WTC11 (cell line): ENCODE measurements around the gene PPP2R2C. TPM values are rescaled to one million over a fixed set of nuclear protein-coding genes. Genes with fewer than 3 reads are reported as not detected.

Experiments
- ATAC-seq: fragments of 200-7000 bp; cut with Tn5 transposase; 2 replicates; pipeline ENCODE4 v1.10.0; 2021; ENCODE audit warnings: mild to moderate bottlenecking, moderate library complexity
- CTCF ChIA-PET: fragments of 300-600 bp; sonication (Branson Sonifier 250); formaldehyde crosslinking; loops from one replicate; lab custom pipeline; 2021; ENCODE audit warnings: antibody characterized with exemption; lab: Charles Lee
- POLR2A ChIA-PET: fragments of 350-600 bp; sonication (Branson Sonifier 250); formaldehyde crosslinking; loops from one replicate; lab custom pipeline; 2021; ENCODE audit warnings: antibody characterized with exemption; lab: Charles Lee
- DNase-seq: peaks from one replicate; pipeline ENCODE4 v3.0.0; 2021; ENCODE audit warnings: low spot score
- H3K27ac Mint-ChIP-seq: 2 replicates; pipeline ENCODE4 v1.8.0; 2021; ENCODE audit warnings: mixed read lengths
- H3K27me3 Mint-ChIP-seq: 2 replicates; pipeline ENCODE4 v1.8.0; 2021; ENCODE audit warnings: low read depth, mild to moderate bottlenecking, moderate library complexity, mixed read lengths
- H3K36me3 Mint-ChIP-seq: 2 replicates; pipeline ENCODE4 v1.8.0; 2021; ENCODE audit warnings: mixed read lengths
- H3K4me1 Mint-ChIP-seq: 2 replicates; pipeline ENCODE4 v1.8.0; 2022; ENCODE audit warnings: mixed read lengths
- H3K4me3 Mint-ChIP-seq: 2 replicates; pipeline ENCODE4 v1.8.0; 2021; ENCODE audit warnings: mild to moderate bottlenecking, moderate library complexity, mixed read lengths
- H3K9me3 Mint-ChIP-seq: 2 replicates; pipeline ENCODE4 v1.8.0; 2021; ENCODE audit warnings: mixed read lengths
- ETV6 ChIP-seq: sonication (generic); formaldehyde crosslinking; IDR thresholded peaks from 2 replicates; pipeline ENCODE4 v1.8.1; 2022; ENCODE audit warnings: mild to moderate bottlenecking, missing genetic modification reagents
- IRF2 ChIP-seq: sonication (generic); formaldehyde crosslinking; IDR thresholded peaks from 2 replicates; pipeline ENCODE4 v1.8.0; 2022; ENCODE audit warnings: low read depth, missing genetic modification reagents, borderline replicate concordance
- SOX15 ChIP-seq: fragments of 250-450 bp; sonication (Bioruptor Pico); IDR thresholded peaks from 2 replicates; pipeline ENCODE4 v1.9.0; 2021; ENCODE audit warnings: mild to moderate bottlenecking
- SP1 ChIP-seq: sonication (generic); formaldehyde crosslinking; conservative IDR thresholded peaks from 2 replicates; pipeline ENCODE4 v1.8.1; 2022; ENCODE audit warnings: missing genetic modification reagents
- total RNA-seq: library from RNA; stranded (reverse); gene quantifications from 3 replicates; pipeline ENCODE4 v1.2.3, GENCODE V29; 2021
- TF ChIP-seq, protein P1 (sequence below): sonication (generic); formaldehyde crosslinking; IDR thresholded peaks from 2 replicates; pipeline ENCODE4 v1.8.0; 2023; ENCODE audit warnings: missing genetic modification reagents, mild to moderate bottlenecking, borderline replicate concordance
- TF ChIP-seq, protein P2 (sequence below): sonication (generic); formaldehyde crosslinking; IDR thresholded peaks from 2 replicates; pipeline ENCODE4 v1.8.0; 2022; ENCODE audit warnings: missing genetic modification reagents
- TF ChIP-seq, protein P3 (sequence below): sonication (generic); formaldehyde crosslinking; conservative IDR thresholded peaks from 2 replicates; pipeline ENCODE4 v1.8.1; 2022; ENCODE audit warnings: mild to moderate bottlenecking, missing genetic modification reagents
- TF ChIP-seq, protein P4 (sequence below): sonication (generic); formaldehyde crosslinking; IDR thresholded peaks from 2 replicates; pipeline ENCODE4 v1.8.1; 2023; ENCODE audit warnings: mild to moderate bottlenecking, missing genetic modification reagents, moderate library complexity
- TF ChIP-seq, protein P5 (sequence below): sonication (generic); formaldehyde crosslinking; IDR thresholded peaks from 2 replicates; pipeline ENCODE4 v1.8.1; 2022; ENCODE audit warnings: mild to moderate bottlenecking, missing genetic modification reagents, moderate library complexity, borderline replicate concordance

The PPP2R2C gene
- total RNA-seq, 1 experiment from 2014 or later = 11.5 TPM

DNA sequence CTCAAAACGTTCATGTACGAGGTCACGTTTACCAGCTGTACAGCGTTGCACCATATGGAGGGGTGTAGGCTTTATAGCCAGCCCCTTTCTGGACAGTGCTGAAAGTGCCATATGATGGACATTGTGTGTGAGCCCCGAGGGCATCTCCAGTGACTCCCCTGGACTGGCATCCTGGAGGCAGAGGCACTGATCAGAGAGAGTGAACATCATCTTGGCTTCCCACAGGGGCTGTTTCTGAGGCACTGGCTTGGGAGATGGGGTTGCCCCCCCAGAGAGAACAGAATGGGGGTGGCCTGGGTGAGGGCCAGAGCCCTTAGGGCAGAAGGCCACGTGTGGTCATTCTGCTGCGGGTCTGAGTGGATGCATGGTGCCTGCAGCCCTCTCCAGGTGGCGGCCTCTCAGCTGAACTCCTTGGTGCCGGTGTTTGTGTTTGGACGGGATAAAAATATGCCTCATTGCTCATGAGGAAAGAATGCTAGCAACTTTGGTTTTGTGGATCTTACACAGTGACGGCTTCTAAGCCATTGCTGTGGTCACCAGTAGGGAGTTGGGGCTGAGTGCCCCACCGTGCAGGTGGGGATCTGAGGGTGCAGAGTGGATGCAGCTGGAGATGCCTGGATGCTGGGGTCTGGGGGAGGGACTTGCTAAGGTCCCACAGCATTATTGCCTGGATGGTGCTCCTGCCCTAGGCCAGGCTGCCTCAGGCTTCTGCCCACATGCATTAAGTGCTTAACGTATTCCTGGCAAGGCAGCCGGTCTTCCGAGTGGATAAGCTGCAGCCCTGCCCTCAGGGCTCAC lies 199.4 kb downstream of the PPP2R2C start:
- TF ChIP-seq, protein P1, sequence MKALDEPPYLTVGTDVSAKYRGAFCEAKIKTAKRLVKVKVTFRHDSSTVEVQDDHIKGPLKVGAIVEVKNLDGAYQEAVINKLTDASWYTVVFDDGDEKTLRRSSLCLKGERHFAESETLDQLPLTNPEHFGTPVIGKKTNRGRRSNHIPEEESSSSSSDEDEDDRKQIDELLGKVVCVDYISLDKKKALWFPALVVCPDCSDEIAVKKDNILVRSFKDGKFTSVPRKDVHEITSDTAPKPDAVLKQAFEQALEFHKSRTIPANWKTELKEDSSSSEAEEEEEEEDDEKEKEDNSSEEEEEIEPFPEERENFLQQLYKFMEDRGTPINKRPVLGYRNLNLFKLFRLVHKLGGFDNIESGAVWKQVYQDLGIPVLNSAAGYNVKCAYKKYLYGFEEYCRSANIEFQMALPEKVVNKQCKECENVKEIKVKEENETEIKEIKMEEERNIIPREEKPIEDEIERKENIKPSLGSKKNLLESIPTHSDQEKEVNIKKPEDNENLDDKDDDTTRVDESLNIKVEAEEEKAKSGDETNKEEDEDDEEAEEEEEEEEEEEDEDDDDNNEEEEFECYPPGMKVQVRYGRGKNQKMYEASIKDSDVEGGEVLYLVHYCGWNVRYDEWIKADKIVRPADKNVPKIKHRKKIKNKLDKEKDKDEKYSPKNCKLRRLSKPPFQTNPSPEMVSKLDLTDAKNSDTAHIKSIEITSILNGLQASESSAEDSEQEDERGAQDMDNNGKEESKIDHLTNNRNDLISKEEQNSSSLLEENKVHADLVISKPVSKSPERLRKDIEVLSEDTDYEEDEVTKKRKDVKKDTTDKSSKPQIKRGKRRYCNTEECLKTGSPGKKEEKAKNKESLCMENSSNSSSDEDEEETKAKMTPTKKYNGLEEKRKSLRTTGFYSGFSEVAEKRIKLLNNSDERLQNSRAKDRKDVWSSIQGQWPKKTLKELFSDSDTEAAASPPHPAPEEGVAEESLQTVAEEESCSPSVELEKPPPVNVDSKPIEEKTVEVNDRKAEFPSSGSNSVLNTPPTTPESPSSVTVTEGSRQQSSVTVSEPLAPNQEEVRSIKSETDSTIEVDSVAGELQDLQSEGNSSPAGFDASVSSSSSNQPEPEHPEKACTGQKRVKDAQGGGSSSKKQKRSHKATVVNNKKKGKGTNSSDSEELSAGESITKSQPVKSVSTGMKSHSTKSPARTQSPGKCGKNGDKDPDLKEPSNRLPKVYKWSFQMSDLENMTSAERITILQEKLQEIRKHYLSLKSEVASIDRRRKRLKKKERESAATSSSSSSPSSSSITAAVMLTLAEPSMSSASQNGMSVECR (CRISPR knock-in tag) = no peak
- no peak for TF ChIP-seq SP1 (CRISPR knock-in tag)
- TF ChIP-seq, protein P2, sequence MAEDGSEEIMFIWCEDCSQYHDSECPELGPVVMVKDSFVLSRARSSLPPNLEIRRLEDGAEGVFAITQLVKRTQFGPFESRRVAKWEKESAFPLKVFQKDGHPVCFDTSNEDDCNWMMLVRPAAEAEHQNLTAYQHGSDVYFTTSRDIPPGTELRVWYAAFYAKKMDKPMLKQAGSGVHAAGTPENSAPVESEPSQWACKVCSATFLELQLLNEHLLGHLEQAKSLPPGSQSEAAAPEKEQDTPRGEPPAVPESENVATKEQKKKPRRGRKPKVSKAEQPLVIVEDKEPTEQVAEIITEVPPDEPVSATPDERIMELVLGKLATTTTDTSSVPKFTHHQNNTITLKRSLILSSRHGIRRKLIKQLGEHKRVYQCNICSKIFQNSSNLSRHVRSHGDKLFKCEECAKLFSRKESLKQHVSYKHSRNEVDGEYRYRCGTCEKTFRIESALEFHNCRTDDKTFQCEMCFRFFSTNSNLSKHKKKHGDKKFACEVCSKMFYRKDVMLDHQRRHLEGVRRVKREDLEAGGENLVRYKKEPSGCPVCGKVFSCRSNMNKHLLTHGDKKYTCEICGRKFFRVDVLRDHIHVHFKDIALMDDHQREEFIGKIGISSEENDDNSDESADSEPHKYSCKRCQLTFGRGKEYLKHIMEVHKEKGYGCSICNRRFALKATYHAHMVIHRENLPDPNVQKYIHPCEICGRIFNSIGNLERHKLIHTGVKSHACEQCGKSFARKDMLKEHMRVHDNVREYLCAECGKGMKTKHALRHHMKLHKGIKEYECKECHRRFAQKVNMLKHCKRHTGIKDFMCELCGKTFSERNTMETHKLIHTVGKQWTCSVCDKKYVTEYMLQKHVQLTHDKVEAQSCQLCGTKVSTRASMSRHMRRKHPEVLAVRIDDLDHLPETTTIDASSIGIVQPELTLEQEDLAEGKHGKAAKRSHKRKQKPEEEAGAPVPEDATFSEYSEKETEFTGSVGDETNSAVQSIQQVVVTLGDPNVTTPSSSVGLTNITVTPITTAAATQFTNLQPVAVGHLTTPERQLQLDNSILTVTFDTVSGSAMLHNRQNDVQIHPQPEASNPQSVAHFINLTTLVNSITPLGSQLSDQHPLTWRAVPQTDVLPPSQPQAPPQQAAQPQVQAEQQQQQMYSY = no peak
- no peak for TF ChIP-seq ETV6 (CRISPR knock-in tag)
- no peak for TF ChIP-seq IRF2 (CRISPR knock-in tag)
- no peak for TF ChIP-seq SOX15
- TF ChIP-seq, protein P3, sequence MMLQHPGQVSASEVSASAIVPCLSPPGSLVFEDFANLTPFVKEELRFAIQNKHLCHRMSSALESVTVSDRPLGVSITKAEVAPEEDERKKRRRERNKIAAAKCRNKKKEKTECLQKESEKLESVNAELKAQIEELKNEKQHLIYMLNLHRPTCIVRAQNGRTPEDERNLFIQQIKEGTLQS (CRISPR knock-in tag) = no peak
- Mint-ChIP-seq H3K4me1 (peaks cover 45% of the 10 kb centered on the region), H3K4me3 (no peak overlapping the region), H3K9me3 (no peaks in the 10 kb centered on the region), H3K27me3 (peaks cover 5% of the 10 kb centered on the region), H3K27ac (peak overlapping the region; percentile 78), H3K36me3 (no peaks in the 10 kb centered on the region)
- ATAC-seq = no peak
- no peak for DNase-seq
- ChIA-PET CTCF (interaction anchor here (0.6 to 31.0 kb wide), 5 partner anchors 9 to 247 kb away, joined by 3 to 713 read pairs (median 6); no protein-coding TSS in a partner anchor), POLR2A (no interaction called here)

DNA sequence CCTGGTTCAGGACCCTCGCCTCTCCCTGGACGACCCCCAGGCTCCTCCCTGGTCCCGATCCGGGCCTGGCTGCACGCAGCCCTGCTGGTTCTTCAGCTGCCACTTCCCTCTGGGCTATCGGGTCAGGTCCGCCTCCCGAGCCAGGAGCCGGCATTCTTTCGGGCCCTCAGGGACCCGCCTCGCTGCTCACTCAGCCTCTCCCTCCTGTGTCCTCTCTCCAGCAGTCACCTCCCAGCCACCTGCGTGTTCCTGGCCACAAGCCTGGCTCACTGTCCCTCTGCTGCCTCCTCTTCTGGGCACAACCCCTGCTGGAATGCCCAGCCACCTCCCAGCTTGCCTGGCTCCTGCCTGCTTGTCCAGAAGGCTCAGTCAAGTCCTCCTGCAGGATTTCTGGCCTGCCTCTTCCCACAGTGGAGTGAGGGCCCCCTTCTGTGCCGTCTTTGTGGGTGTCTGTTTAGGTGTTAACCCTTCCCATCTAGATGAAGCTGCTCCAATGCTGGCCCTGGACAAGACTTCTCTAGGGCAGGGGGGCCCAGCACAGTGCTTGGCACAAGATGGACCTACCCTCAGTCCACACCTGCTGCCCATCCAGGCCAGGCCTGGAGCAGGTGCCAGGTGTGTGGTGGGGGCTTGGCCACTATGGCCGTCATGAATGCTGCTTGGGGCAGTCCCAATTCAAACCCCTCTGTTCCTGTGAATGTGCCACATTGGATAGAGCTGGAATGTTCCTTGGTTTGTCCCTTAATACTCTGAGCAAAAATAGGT lies 200.5 kb downstream of the PPP2R2C start:
- ChIA-PET POLR2A (no interaction called here), CTCF (interaction anchor here (0.9 to 31.0 kb wide), 5 partner anchors 14 to 403 kb away, joined by 3 to 713 read pairs (median 6); no protein-coding TSS in a partner anchor)
- Mint-ChIP-seq H3K27ac (no peak overlapping the region; the same call in 1 of the 2 replicates), H3K4me3 (0 out of 2 replicates have a peak overlapping the region, but pooled peaks have one; percentile 4), H3K27me3 (peaks cover 8% of the 10 kb centered on the region), H3K9me3 (no peaks in the 10 kb centered on the region), H3K4me1 (peaks cover 55% of the 10 kb centered on the region), H3K36me3 (no peaks in the 10 kb centered on the region)
- TF ChIP-seq, protein P4, sequence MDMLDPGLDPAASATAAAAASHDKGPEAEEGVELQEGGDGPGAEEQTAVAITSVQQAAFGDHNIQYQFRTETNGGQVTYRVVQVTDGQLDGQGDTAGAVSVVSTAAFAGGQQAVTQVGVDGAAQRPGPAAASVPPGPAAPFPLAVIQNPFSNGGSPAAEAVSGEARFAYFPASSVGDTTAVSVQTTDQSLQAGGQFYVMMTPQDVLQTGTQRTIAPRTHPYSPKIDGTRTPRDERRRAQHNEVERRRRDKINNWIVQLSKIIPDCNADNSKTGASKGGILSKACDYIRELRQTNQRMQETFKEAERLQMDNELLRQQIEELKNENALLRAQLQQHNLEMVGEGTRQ (CRISPR knock-in tag) = no peak
- TF ChIP-seq, protein P5, sequence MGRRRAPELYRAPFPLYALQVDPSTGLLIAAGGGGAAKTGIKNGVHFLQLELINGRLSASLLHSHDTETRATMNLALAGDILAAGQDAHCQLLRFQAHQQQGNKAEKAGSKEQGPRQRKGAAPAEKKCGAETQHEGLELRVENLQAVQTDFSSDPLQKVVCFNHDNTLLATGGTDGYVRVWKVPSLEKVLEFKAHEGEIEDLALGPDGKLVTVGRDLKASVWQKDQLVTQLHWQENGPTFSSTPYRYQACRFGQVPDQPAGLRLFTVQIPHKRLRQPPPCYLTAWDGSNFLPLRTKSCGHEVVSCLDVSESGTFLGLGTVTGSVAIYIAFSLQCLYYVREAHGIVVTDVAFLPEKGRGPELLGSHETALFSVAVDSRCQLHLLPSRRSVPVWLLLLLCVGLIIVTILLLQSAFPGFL = no peak
- ATAC-seq (no peak), DNase-seq (no peak)
